GM10266 (cell line): ENCODE measurements around the gene TTLL3.
"Not testable (repeated sequence)": the region's sequence is repeated elsewhere in the genome, so short reads cannot be mapped to it uniquely, and the experiment has no call there.

Experiments used
- DNase-seq: peaks from one replicate; pipeline ENCODE4 v3.0.0; 2012; ENCODE audit errors: extremely low spot score
- TF ChIP-seq, protein P1 (sequence below): IDR thresholded peaks from 2 replicates; pipeline ENCODE4 v1.5.1; 2012; ENCODE audit warnings: mild to moderate bottlenecking, low read depth; ENCODE audit not compliant: control insufficient read depth, insufficient read depth; ENCODE audit errors: missing control alignments

The TTLL3 gene

DNA sequence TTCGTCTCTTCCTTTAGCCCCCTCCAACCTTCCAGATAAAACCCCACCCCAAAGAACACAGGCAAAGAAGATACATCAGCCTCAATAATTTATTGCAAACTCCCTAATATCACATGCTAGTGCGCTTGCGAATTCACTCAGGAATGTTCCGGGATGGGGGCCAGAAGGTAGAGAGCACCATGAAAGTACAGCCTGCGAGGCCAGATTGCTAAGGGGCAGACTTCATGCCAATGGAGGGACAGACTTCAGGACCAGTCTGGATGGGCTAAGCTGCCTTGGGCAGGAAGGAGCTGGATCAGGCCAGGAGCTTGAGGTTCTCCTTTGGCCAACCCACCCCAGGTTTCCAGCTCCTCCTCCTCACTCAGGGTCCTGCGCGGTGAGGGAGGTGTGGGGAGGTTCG is 56.6 kb downstream of the TTLL3 start:
- TF ChIP-seq, protein P1, sequence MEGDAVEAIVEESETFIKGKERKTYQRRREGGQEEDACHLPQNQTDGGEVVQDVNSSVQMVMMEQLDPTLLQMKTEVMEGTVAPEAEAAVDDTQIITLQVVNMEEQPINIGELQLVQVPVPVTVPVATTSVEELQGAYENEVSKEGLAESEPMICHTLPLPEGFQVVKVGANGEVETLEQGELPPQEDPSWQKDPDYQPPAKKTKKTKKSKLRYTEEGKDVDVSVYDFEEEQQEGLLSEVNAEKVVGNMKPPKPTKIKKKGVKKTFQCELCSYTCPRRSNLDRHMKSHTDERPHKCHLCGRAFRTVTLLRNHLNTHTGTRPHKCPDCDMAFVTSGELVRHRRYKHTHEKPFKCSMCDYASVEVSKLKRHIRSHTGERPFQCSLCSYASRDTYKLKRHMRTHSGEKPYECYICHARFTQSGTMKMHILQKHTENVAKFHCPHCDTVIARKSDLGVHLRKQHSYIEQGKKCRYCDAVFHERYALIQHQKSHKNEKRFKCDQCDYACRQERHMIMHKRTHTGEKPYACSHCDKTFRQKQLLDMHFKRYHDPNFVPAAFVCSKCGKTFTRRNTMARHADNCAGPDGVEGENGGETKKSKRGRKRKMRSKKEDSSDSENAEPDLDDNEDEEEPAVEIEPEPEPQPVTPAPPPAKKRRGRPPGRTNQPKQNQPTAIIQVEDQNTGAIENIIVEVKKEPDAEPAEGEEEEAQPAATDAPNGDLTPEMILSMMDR, result no peak
- no peak for DNase-seq

DNA sequence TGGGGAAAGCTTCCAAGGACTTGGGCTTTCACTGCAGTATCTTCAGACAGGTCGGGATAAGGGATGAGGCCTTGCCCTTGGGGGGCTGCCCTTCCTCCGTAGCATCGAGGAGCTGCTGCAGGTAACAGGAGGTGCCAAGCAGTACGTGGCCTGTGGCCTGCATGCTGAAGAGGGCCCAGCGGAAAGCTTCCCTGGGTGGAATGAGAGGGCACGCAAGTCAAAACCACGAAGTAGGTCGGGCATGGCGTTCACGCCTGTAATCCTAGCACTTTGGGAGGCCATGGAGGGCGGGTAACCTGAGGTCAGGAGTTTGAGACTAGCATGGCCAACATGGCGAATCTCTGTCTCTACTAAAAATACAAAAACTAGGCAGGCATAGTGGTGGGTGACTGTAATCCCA is 57.0 kb downstream of the TTLL3 start:
- DNase-seq, result no peak
- TF ChIP-seq, protein P1, result no peak

DNA sequence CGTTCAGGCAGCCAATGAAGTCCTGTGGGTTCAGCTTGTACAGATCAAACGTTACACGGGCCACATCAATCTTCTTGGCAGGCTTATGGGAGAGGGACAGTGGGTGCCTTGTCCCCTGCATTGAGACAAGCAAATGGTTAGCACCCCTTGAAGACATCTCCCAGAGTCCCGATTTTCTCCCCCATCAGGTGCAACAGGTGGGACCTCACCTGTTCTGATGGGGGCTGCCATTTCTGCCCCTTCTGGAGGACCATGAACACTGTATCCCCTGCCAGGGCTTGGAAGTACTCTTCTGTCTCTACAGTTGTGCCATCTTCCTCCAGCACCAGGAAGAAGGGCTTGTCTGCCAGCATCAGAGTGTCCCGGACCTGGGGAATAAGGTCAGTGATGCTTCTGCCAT is 59.9 kb downstream of the TTLL3 start:
- TF ChIP-seq, protein P1, result no peak
- DNase-seq, result no peak

DNA sequence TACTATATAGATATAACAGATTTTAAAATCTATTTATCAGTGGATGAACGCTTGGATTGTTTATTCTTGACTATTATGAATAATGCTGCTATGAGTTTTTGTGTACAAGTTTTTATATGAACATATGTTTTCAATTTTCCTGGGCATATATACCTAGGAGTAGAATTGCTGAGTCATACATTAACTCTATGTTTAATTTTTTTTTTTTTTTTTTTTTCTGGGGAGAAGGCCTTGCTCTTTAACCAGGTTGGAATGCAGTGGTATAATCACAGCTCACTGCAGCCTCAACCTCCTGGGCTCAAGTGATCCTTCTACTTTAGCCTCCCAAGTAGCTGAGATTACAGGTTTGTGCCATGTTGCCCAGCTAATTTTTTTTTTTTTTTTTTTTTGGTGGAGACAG is 60.9 kb downstream of the TTLL3 start:
- no peak for DNase-seq
- TF ChIP-seq, protein P1, result no peak

DNA sequence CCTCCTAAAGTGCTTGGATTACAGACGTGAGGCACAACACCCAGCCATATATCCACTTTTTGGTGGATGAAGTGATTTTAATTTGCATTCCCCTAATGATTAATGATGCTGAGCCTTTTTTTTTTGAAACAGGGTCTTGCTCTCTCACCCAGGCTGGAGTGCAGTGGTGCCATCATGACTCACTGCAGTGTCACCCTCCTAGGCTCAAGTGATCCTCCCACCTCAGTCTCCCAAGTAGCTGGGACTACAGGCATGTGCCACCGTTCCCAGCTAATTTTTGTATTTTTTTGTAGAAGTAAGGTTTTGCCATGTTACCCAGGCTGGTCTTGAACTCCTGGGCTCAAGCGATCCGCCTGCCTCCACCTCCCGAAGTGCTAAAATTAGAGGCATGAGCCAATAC is 62.0 kb downstream of the TTLL3 start:
- DNase-seq, result not testable (repeated sequence)

DNA sequence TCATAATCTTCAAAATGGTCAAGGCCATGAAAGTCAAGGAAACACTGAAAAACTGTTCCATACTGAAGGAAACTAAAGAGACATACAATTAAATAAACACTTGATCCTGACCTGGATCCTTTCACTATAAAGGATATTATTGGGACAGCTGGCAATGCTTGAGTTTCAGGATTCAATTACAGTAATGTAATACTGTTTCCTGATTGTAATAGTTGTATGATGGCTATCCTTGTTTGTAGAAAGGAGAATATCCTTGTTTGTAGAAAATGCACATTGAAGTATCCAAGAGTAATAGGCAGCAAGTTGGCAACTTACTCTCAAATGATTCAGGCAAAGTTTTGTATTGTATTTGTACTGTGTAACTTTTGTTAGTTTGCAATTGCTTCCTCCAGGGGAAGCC is 65.4 kb downstream of the TTLL3 start:
- no peak for DNase-seq
- TF ChIP-seq, protein P1, result no peak

DNA sequence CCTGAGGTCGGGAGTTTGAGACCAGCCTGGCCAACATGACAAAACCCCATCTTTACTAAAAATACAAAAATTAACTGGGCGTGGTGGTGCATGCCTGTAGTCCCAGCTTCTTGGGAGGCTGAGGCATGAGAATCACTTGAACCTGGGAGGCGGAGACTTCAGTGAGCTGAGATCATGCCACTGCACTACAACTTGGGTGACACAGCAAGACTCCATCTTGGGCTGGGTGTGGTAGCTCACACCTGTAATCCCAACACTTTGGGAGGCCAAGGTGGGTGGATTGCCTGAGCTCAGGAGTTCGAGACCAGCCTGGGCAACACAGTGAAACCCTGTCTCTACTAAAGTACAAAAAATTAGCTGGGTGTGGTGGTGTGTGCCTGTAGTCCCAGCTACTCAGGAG is 66.2 kb downstream of the TTLL3 start:
- DNase-seq, result not testable (repeated sequence)

DNA sequence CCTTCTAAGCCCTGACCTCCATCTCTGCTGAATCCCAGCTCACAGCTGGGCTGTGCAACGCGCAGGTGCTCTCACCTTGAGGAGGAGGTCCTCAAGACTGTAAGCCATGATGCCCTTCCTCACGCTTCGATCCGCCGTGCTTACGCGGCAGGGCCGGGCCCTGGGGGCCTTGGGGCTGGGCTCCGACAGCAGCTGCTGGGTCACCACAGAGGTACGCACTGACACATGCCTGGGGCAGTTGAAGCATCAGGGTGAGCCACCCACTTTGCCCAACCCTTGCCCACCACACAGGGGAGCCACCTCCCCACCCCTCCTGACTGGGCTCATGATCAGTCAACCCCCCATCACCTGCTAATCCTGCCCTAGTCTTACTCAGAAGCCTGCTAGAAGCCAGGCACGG is 66.9 kb downstream of the TTLL3 start:
- no peak for DNase-seq
- TF ChIP-seq, protein P1, result no peak
